ENCODE measurements around the gene SYF2.
"Not testable (repeated sequence)": the region's sequence is repeated elsewhere in the genome, so short reads cannot be mapped to it uniquely, and the experiment has no call there.

SYF2 gene

GRCh38 chr1:25204797-25205480 is 27.4 kb downstream of the SYF2 start:
- DNase-seq = no peak

- no peak for DNase-seq
Observed at GRCh38 chr1:25201006-25201405, 31.3 kb downstream of the SYF2 start.

GRCh38 chr1:25199819-25200620 is 32.3 kb downstream of the SYF2 start:
- DNase-seq = no peak

GRCh38 chr1:25198663-25199252 is 33.5 kb downstream of the SYF2 start:
- DNase-seq = no peak

GRCh38 chr1:25197982-25198662 is 34.2 kb downstream of the SYF2 start:
- DNase-seq = no peak

GRCh38 chr1:25197235-25197975 is 34.9 kb downstream of the SYF2 start:
- no peak for DNase-seq

- DNase-seq = no peak
Observed at GRCh38 chr1:25196830-25197229, 35.5 kb downstream of the SYF2 start.

- DNase-seq = no peak
Observed at GRCh38 chr1:25195835-25196234, 36.5 kb downstream of the SYF2 start.

- no peak for DNase-seq
Observed at GRCh38 chr1:25194572-25195020, 37.7 kb downstream of the SYF2 start.

GRCh38 chr1:25194054-25194453 is 38.2 kb downstream of the SYF2 start:
- no peak for DNase-seq

GRCh38 chr1:25193229-25193628 is 39.1 kb downstream of the SYF2 start:
- no peak for DNase-seq

- DNase-seq = no peak
Observed at GRCh38 chr1:25192154-25192553, 40.1 kb downstream of the SYF2 start.

- DNase-seq = no peak
Observed at GRCh38 chr1:25190260-25190659, 42.0 kb downstream of the SYF2 start.

- not testable (repeated sequence) for DNase-seq
Observed at GRCh38 chr1:25187904-25188303, 44.4 kb downstream of the SYF2 start.

- DNase-seq = no peak
Observed at GRCh38 chr1:25187077-25187476, 45.2 kb downstream of the SYF2 start.

GRCh38 chr1:25186161-25187007 is 45.9 kb downstream of the SYF2 start:
- DNase-seq = no peak

GRCh38 chr1:25185409-25186160 is 46.7 kb downstream of the SYF2 start:
- DNase-seq = no peak

GRCh38 chr1:25184001-25184762 is 48.1 kb downstream of the SYF2 start:
- DNase-seq = no peak

- no peak for DNase-seq
Observed at GRCh38 chr1:25183126-25183980, 48.9 kb downstream of the SYF2 start.

Measured in CD4-positive, alpha-beta T cell treated with Interleukin-15 for 1 hour (primary cell).